K562 (cell line): ENCODE measurements around the gene CLK3. TPM values are rescaled to one million over a fixed set of nuclear protein-coding genes. Genes with fewer than 3 reads are reported as not detected.

Experiments used
- ATAC-seq: fragments of 200-7000 bp; cut with Tn5 transposase; 3 replicates; pipeline ENCODE4 v1.9.1; 2020; ENCODE audit warnings: moderate library complexity
- BruUV-seq: library from RNA; stranded (reverse); fragments of 400-500 nt; replicated peaks from 2 replicates; lab custom pipeline; 2021; lab: Mats Ljungman, UMichigan
- CTCF ChIA-PET: fragments of 300-600 bp; formaldehyde crosslinking; extraction: SDS; loops from one replicate; lab custom pipeline; 2021; ENCODE audit warnings: low intra/inter-chr PET ratio; lab: Yijun Ruan, JAX
- POLR2A ChIA-PET: fragments of 300-600, 350-650 bp; sonication (Branson Sonifier 250); formaldehyde crosslinking; extraction: SDS; loops from one replicate; lab custom pipeline; 2021; ENCODE audit warnings: antibody characterized with exemption, inconsistent platforms; lab: Yijun Ruan, JAX
- DNase-seq, 4 experiments: peaks; one replicate each; pipeline versions ENCODE4 v3.0.0 to v3.0.0-alpha.2; 2011 to 2018; ENCODE audit warnings: low spot score in 3 of 4, mixed read lengths in 3 of 4; ENCODE audit errors: extremely low read depth in 1 of 4
- FAIRE-seq: peaks from 2 replicates; lab custom pipeline; 2011; peaks lifted over from hg19 to GRCh38; lab: Jason Lieb, UNC
- H2AFZ ChIP-seq: 2 replicates; pipeline ENCODE4 v1.6.0; 2011; ENCODE audit warnings: low read depth, low read length, control low read depth, inconsistent platforms
- H3K27ac ChIP-seq: fragments of 200-600 bp; 3 replicates; pipeline ENCODE4 v1.8.0; 2011; ENCODE audit warnings: low read depth, mild to moderate bottlenecking, control low read depth, inconsistent platforms, low read length, moderate library complexity, mixed read lengths; ENCODE audit errors: extremely low read depth
- H3K27me3 ChIP-seq, 2 experiments: fragments of 300-600 bp in 1 of 2; 2 replicates in 1 of 2; 3 replicates in 1 of 2; pipeline versions ENCODE4 v1.6.0 to v1.8.0; 2011; ENCODE audit warnings: inconsistent platforms in 2 of 2, low read length in 2 of 2, mild to moderate bottlenecking in 1 of 2, mixed read lengths in 1 of 2, moderate library complexity in 1 of 2; ENCODE audit not compliant: control insufficient read depth in 2 of 2, insufficient read depth in 2 of 2
- H3K36me3 ChIP-seq: fragments of 300-600 bp; 3 replicates; pipeline ENCODE4 v1.8.0; 2011; ENCODE audit warnings: mild to moderate bottlenecking, low read length, inconsistent platforms; ENCODE audit not compliant: control insufficient read depth, insufficient read depth
- H3K4me1 ChIP-seq, 2 experiments: fragments of 200-600 bp in 1 of 2; replicated peaks in 1 of 2; 2 replicates in 1 of 2; 3 replicates in 1 of 2; pipeline versions ENCODE4 v1.5.1 to v1.8.0; 2011; ENCODE audit warnings: inconsistent platforms in 2 of 2, low read length in 2 of 2, mild to moderate bottlenecking in 1 of 2, mixed read lengths in 1 of 2, moderate library complexity in 1 of 2; ENCODE audit not compliant: control insufficient read depth in 2 of 2, insufficient read depth in 2 of 2
- H3K4me2 ChIP-seq: 2 replicates; pipeline ENCODE4 v1.6.1; 2011; ENCODE audit warnings: low read length, control low read depth, inconsistent platforms, mixed read lengths; ENCODE audit not compliant: insufficient read depth
- H3K4me3 ChIP-seq: fragments of 200-600 bp; sonication (generic), shearing (Covaris generic); 2 replicates; pipeline ENCODE4 v1.5.1; 2016; ENCODE audit warnings: control low read depth, inconsistent platforms
- H3K79me2 ChIP-seq: fragments of 200-600 bp; 3 replicates; pipeline ENCODE4 v1.8.0; 2011; ENCODE audit warnings: low read length, inconsistent platforms; ENCODE audit not compliant: control insufficient read depth, insufficient read depth
- H3K9ac ChIP-seq, 2 experiments: 2 replicates each; pipeline versions ENCODE4 v1.6.0 to v1.6.1; 2011; ENCODE audit warnings: low read depth in 2 of 2, low read length in 2 of 2, control low read depth in 1 of 2, inconsistent platforms in 1 of 2, mild to moderate bottlenecking in 1 of 2, mixed read lengths in 1 of 2; ENCODE audit not compliant: insufficient read depth in 1 of 2
- H3K9me1 ChIP-seq: one replicate; pipeline ENCODE4 v1.6.0; 2011; ENCODE audit warnings: inconsistent platforms, mild to moderate bottlenecking, low read length, moderate library complexity; ENCODE audit not compliant: control insufficient read depth, insufficient read depth
- H3K9me3 ChIP-seq: replicated peaks from 2 replicates; pipeline ENCODE4 v1.5.1; 2011; ENCODE audit warnings: low read depth, low read length, inconsistent platforms; ENCODE audit not compliant: control insufficient read depth, insufficient read depth
- H4K20me1 ChIP-seq: replicated peaks from 2 replicates; pipeline ENCODE4 v1.6.1; 2011; ENCODE audit warnings: low read length, inconsistent platforms, mixed read lengths; ENCODE audit not compliant: control insufficient read depth, insufficient read depth
- CEBPG ChIP-seq, 3 experiments: fragments of 200-800 bp in 1 of 3; sonication (Bioruptor generic) in 1 of 3; sonication (generic) in 1 of 3; formaldehyde crosslinking in 1 of 3; IDR thresholded peaks in 2 of 3; conservative IDR thresholded peaks in 1 of 3; 2 replicates each; pipeline versions ENCODE4 v1.6.1 to v1.8.0; 2016 to 2022; ENCODE audit warnings: missing compliant biosample characterization in 2 of 3, missing genetic modification characterization in 2 of 3, mild to moderate bottlenecking in 1 of 3, missing genetic modification reagents in 1 of 3
- DLX4 ChIP-seq: fragments of 250-450 bp; sonication (Bioruptor Pico); IDR thresholded peaks from 2 replicates; pipeline ENCODE4 v1.6.1; 2021; ENCODE audit warnings: mild to moderate bottlenecking
- MAZ ChIP-seq, 2 experiments: fragments of 450-650 bp in 1 of 2; sonication (generic) in 1 of 2; formaldehyde crosslinking; IDR thresholded peaks in 1 of 2; conservative IDR thresholded peaks in 1 of 2; 2 replicates each; pipeline versions ENCODE4 v1.4.0 to v1.5.0; 2020; ENCODE audit warnings: mild to moderate bottlenecking in 1 of 2, missing genetic modification reagents in 1 of 2
- MTF1 ChIP-seq: fragments of 250-450 bp; sonication (Bioruptor Pico); IDR thresholded peaks from 2 replicates; pipeline ENCODE4 v1.9.0; 2021; ENCODE audit warnings: moderate library complexity, mild to moderate bottlenecking, inconsistent platforms, borderline replicate concordance
- NUFIP1 ChIP-seq: fragments of 450-650 bp; IDR thresholded peaks from 2 replicates; pipeline ENCODE4 v1.6.1; 2018; ENCODE audit not compliant: partially characterized antibody
- POLR2G ChIP-seq: fragments of 200-400 bp; formaldehyde crosslinking; IDR thresholded peaks from 2 replicates; pipeline ENCODE4 v1.6.1; 2017; ENCODE audit warnings: low read depth, mild to moderate bottlenecking, antibody characterized with exemption, low read length, moderate library complexity
- RBFOX2 ChIP-seq: fragments of 200-400 bp; formaldehyde crosslinking; IDR thresholded peaks from 2 replicates; pipeline ENCODE4 v1.6.1; 2017; ENCODE audit warnings: low read depth, mild to moderate bottlenecking, low read length, moderate library complexity
- SUPT5H ChIP-seq: fragments of 450-650 bp; IDR thresholded peaks from 2 replicates; pipeline ENCODE4 v1.6.1; 2016
- YY1 ChIP-seq, 3 experiments: IDR thresholded peaks; 2 replicates each; pipeline ENCODE4 v1.6.1; 2011; ENCODE audit warnings: low read length in 2 of 3, mild to moderate bottlenecking in 2 of 3, moderate library complexity in 2 of 3, borderline replicate concordance in 1 of 3, control low read depth in 1 of 3, low read depth in 1 of 3; ENCODE audit not compliant: insufficient read depth in 3 of 3, insufficient replicate concordance in 2 of 3, control insufficient read depth in 1 of 3, insufficient read length in 1 of 3; ENCODE audit errors: extremely low read depth in 1 of 3
- ZBTB33 ChIP-seq: sonication (generic); formaldehyde crosslinking; IDR thresholded peaks from 2 replicates; pipeline ENCODE4 v1.8.1; 2023; ENCODE audit warnings: mild to moderate bottlenecking, missing genetic modification reagents
- WGBS: fragments of 100-300 bp; shearing (Covaris generic); methylation state at CpG from one replicate; pipeline ENCODE4 v1.1.6; 2016; ENCODE audit warnings: low coverage, mixed read lengths; ENCODE audit not compliant: insufficient coverage; ENCODE audit errors: missing lambda C conversion rate; 5-methylcytosine and 5-hydroxymethylcytosine counted together
- in situ Hi-C: fragments of 300-500 bp; cut with MboI; formaldehyde crosslinking; loops from 4 replicates; pipeline ENCODE4 v1.15.0; 2018; ENCODE audit warnings: inconsistent platforms, mixed read lengths
- intact Hi-C: fragments of 100-400 bp; cut with micrococcal nuclease; formaldehyde crosslinking; loops from 2 replicates; pipeline ENCODE4 v1.14.2; 2022
- polyA plus RNA-seq, 8 experiments: library from polyadenylated mRNA; depleted of rRNA in 4 of 8; stranded (reverse) in 5 of 8; unstranded in 3 of 8; fragments of >200 nt; fragmentation: Nextera tagmentation in 2 of 8; fragmentation: Illumina TruSeq in 1 of 8; extraction: Ambion mirVana in 2 of 8; extraction: Trizol in 1 of 8; gene quantifications; 2 replicates each; pipeline versions ENCODE4 v1.2.1 to v1.2.3, GENCODE V29; 2011 to 2014; ENCODE audit warnings: inconsistent platforms in 1 of 8, missing spikeins in 1 of 8
- total RNA-seq, 7 experiments: library from RNA; depleted of rRNA in 6 of 7; stranded (reverse); fragments of >200 nt in 6 of 7; fragmentation: Illumina TruSeq in 2 of 7; extraction: Trizol in 2 of 7; gene quantifications; 2 replicates each; pipeline versions ENCODE4 v1.2.1 to v1.2.3, GENCODE V29; 2011 to 2021; ENCODE audit warnings: low replicate concordance in 1 of 7

CLK3 gene
- total and polyA plus RNA-seq, 9 of the 15 experiments (the other 6 are each of a cell fraction or from before 2014, with no cell fraction given): 1.2 to 95.2 (median 51.7) TPM

- no peak for FAIRE-seq
- H3K9me3 ChIP-seq: no peaks in the 10 kb centered on the region
- ChIA-PET CTCF (no interaction called here), POLR2A (interaction anchor here (0.7 to 0.9 kb wide), 2 partner anchors 27 to 75 kb away, joined by 3 to 4 read pairs; no protein-coding TSS in a partner anchor)
- in situ Hi-C loops: loop anchor here (5.0 kb wide), 2 partner anchors 169 to 234 kb away; no protein-coding TSS in a partner anchor
- 96% methylated on average over 11 of the region's 16 CpGs for WGBS
- no peak for ATAC-seq
- BruUV-seq: no TSS peak
- H3K9me1 ChIP-seq: peaks cover 17% of the 10 kb centered on the region
- H3K9ac ChIP-seq: peak overlapping the region in 1 of 2 experiments; percentile 38; a peak in 1 of 4 replicates
- no peak overlapping the region for H3K4me3 ChIP-seq
- TF ChIP-seq YY1 (IDR thresholded peaks at IDR 0.05; ENCODE audit: borderline replicate concordance in 1 of 3, control insufficient read depth in 1 of 3, extremely low read depth in 1 of 3, insufficient read depth in 3 of 3, insufficient read length in 1 of 3, insufficient replicate concordance in 2 of 3, low read depth in 1 of 3, low read length in 2 of 3) (no peak), RBFOX2 (peak; percentile 48), MTF1 (no peak), SUPT5H (no peak), DLX4 (CRISPR knock-in tag) (no peak), ZBTB33 (CRISPR knock-in tag) (no peak), MAZ (CRISPR knock-in tag; conservative IDR thresholded peaks at IDR 0.05 in 1 of 2, IDR thresholded peaks at IDR 0.05 in 1 of 2) (no peak), CEBPG (CRISPR knock-in tag; IDR thresholded peaks at IDR 0.05) (no peak), CEBPG (tag; conservative IDR thresholded peaks at IDR 0.05 in 1 of 2, IDR thresholded peaks at IDR 0.05 in 1 of 2) (no peak), POLR2G (0 out of 2 replicates have a peak, but pooled peaks have one; percentile 50), NUFIP1 (no peak)
- H2AFZ ChIP-seq: no peak overlapping the region
- no peaks in the 10 kb centered on the region for H3K27me3 ChIP-seq
- intact Hi-C loops: no loop called here
- no peak for DNase-seq
- peaks cover 15 to 24% of the 10 kb centered on the region in 2 experiments; a peak in 4 of 5 replicates for H3K4me1 ChIP-seq
- no peak overlapping the region for H3K4me2 ChIP-seq
- H3K36me3 ChIP-seq: peaks cover 94% of the 10 kb centered on the region
- H3K27ac ChIP-seq: no peak overlapping the region
- H4K20me1 ChIP-seq: peaks cover 56% of the 10 kb centered on the region
- peaks cover 51% of the 10 kb centered on the region for H3K79me2 ChIP-seq
Observed at GRCh38 chr15:74621546-74621920, 5.9 kb downstream of the CLK3 start.
